K562 (cell line): Measurements from ENCODE around the gene C7orf25. TPM values are rescaled to one million over a fixed set of nuclear protein-coding genes. Genes with fewer than 3 reads are reported as not detected.

ENCODE experiments used
- polyA plus RNA-seq, 8 experiments: library from polyadenylated mRNA; depleted of rRNA in 4 of 8; stranded (reverse) in 5 of 8; unstranded in 3 of 8; fragments of >200 nt; fragmentation: Nextera tagmentation in 2 of 8; fragmentation: Illumina TruSeq in 1 of 8; extraction: Ambion mirVana in 2 of 8; extraction: Trizol in 1 of 8; gene quantifications; 2 replicates each; pipeline versions ENCODE4 v1.2.1 to v1.2.3, GENCODE V29; 2011 to 2014; ENCODE audit warnings: inconsistent platforms in 1 of 8, missing spikeins in 1 of 8
- total RNA-seq, 7 experiments: library from RNA; depleted of rRNA in 6 of 7; stranded (reverse); fragments of >200 nt in 6 of 7; fragmentation: Illumina TruSeq in 2 of 7; extraction: Trizol in 2 of 7; gene quantifications; 2 replicates each; pipeline versions ENCODE4 v1.2.1 to v1.2.3, GENCODE V29; 2011 to 2021; ENCODE audit warnings: low replicate concordance in 1 of 7

Gene C7orf25
- total and polyA plus RNA-seq, 9 of the 15 experiments (the other 6 are each of a cell fraction or from before 2014, with no cell fraction given) = 1.2 to 4.7 (median 1.9) TPM

Other genes starting within 250 kb of the C7orf25 start
- 88.7 and 91.7 TPM in 2 replicates for gene PSMA2, start 20.1 kb upstream of the C7orf25 start, total RNA-seq (2014; rRNA removed)
- gene PSMA2, start 20.1 kb upstream of the C7orf25 start, total RNA-seq (2014; rRNA removed; fragmentation: Illumina TruSeq; extraction: Trizol) = 274 and 308 TPM in 2 replicates
- gene PSMA2, start 20.1 kb upstream of the C7orf25 start, total RNA-seq (2015; rRNA removed; fragmentation: Illumina TruSeq; extraction: Trizol) = 149 and 162 TPM in 2 replicates
- 184 and 200 TPM in 2 replicates for gene PSMA2, start 20.1 kb upstream of the C7orf25 start, total RNA-seq (2021)
- 291 and 412 TPM in 2 replicates for gene PSMA2, start 20.1 kb upstream of the C7orf25 start, polyA plus RNA-seq (2011; rRNA removed)
- gene PSMA2, start 20.1 kb upstream of the C7orf25 start, polyA plus RNA-seq (2014; fragmentation: Illumina TruSeq; extraction: Trizol) = 145 and 154 TPM in 2 replicates
- 1,000 to 10,000 TPM in 1 of 2 experiments, 100 to 1,000 TPM in 1; 887 to 1,070 TPM for gene PSMA2, start 20.1 kb upstream of the C7orf25 start, polyA plus RNA-seq (2014; fragmentation: Nextera tagmentation; extraction: Ambion mirVana)
- gene PSMA2, start 20.1 kb upstream of the C7orf25 start, polyA plus RNA-seq (2014; rRNA removed) = 174 and 213 TPM in 2 replicates
- 104 and 111 TPM in 2 replicates for gene MRPL32, start 20.3 kb upstream of the C7orf25 start, total RNA-seq (2014; rRNA removed)
- gene MRPL32, start 20.3 kb upstream of the C7orf25 start, total RNA-seq (2014; rRNA removed; fragmentation: Illumina TruSeq; extraction: Trizol) = 138 and 139 TPM in 2 replicates
- gene MRPL32, start 20.3 kb upstream of the C7orf25 start, total RNA-seq (2015; rRNA removed; fragmentation: Illumina TruSeq; extraction: Trizol) = 109 and 120 TPM in 2 replicates
- gene MRPL32, start 20.3 kb upstream of the C7orf25 start, total RNA-seq (2021) = 75.5 and 86.0 TPM in 2 replicates
- 95.4 and 113 TPM in 2 replicates for gene MRPL32, start 20.3 kb upstream of the C7orf25 start, polyA plus RNA-seq (2011; rRNA removed)
- gene MRPL32, start 20.3 kb upstream of the C7orf25 start, polyA plus RNA-seq (2014; fragmentation: Illumina TruSeq; extraction: Trizol) = 134 and 140 TPM in 2 replicates
- 100 to 1,000 TPM; 341 to 351 TPM for gene MRPL32, start 20.3 kb upstream of the C7orf25 start, polyA plus RNA-seq (2014; fragmentation: Nextera tagmentation; extraction: Ambion mirVana)
- 145 and 162 TPM in 2 replicates for gene MRPL32, start 20.3 kb upstream of the C7orf25 start, polyA plus RNA-seq (2014; rRNA removed)
- 0.41 TPM in 1 of 2 replicates, not detected in the other for gene HECW1, start 200.6 kb upstream of the C7orf25 start, total RNA-seq (2014; rRNA removed)
- not detected in 2 replicates for gene HECW1, start 200.6 kb upstream of the C7orf25 start, total RNA-seq (2014; rRNA removed; fragmentation: Illumina TruSeq; extraction: Trizol)
- gene HECW1, start 200.6 kb upstream of the C7orf25 start, total RNA-seq (2015; rRNA removed; fragmentation: Illumina TruSeq; extraction: Trizol) = 0.14 and 0.64 TPM in 2 replicates
- 0.47 TPM in 1 of 2 replicates, not detected in the other for gene HECW1, start 200.6 kb upstream of the C7orf25 start, total RNA-seq (2021)
- gene HECW1, start 200.6 kb upstream of the C7orf25 start, polyA plus RNA-seq (2011; rRNA removed) = 0.07 and 0.11 TPM in 2 replicates
- 0.13 TPM in 1 of 2 replicates, not detected in the other for gene HECW1, start 200.6 kb upstream of the C7orf25 start, polyA plus RNA-seq (2014; fragmentation: Illumina TruSeq; extraction: Trizol)
- gene HECW1, start 200.6 kb upstream of the C7orf25 start, polyA plus RNA-seq (2014; fragmentation: Nextera tagmentation; extraction: Ambion mirVana) = under 1 TPM; 0.08 to 0.31 TPM
- gene HECW1, start 200.6 kb upstream of the C7orf25 start, polyA plus RNA-seq (2014; rRNA removed) = 0.43 TPM in 1 of 2 replicates, not detected in the other